Measurements from ENCODE around the gene SLC25A38.

The SLC25A38 gene

GRCh38 chr3:39438880-39439279 is 55.7 kb downstream of the SLC25A38 start:
- no peak for DNase-seq

- no peak for DNase-seq
These were observed 57.1 kb downstream of the SLC25A38 start for GRCh38 chr3:39440316-39440715.

GRCh38 chr3:39443530-39443929 is 60.4 kb downstream of the SLC25A38 start:
- DNase-seq = no peak

GRCh38 chr3:39445927-39446326 is 62.8 kb downstream of the SLC25A38 start:
- DNase-seq = no peak

GRCh38 chr3:39446444-39446843 is 63.3 kb downstream of the SLC25A38 start:
- no peak for DNase-seq
